IPS-NIHi7 (cell line): ENCODE data around the gene PTCSC3.
"Not testable (repeated sequence)": the region's sequence is repeated elsewhere in the genome, so short reads cannot be mapped to it uniquely, and the experiment has no call there.

Experiments
- DNase-seq: peaks from one replicate; pipeline ENCODE4 v3.0.0; 2012; ENCODE audit warnings: mixed read lengths; ENCODE audit errors: extremely low spot score

The PTCSC3 gene

GRCh38 chr14:36174767-36175424 is 1.6 kb downstream of the PTCSC3 start:
- DNase-seq = no peak

DNA sequence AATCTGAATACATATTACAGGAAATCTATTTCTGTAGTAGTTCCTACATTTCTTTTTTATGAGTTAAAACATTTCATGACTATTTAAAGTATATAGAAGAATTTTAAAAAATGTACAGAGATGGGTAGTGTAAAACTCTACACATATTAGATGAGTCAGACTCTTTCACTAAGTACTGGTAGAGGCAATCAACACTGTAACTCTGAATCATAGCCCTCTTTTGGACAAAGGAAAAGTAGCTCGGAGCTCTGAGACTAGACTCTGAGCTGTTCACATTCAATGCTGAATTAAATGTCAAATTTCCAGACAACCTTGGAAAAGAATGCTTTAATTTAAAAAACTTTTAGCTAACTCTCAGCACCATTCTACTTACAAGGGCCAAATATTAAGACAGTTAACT is 3.4 kb downstream of the PTCSC3 start:
- DNase-seq = no peak

DNA sequence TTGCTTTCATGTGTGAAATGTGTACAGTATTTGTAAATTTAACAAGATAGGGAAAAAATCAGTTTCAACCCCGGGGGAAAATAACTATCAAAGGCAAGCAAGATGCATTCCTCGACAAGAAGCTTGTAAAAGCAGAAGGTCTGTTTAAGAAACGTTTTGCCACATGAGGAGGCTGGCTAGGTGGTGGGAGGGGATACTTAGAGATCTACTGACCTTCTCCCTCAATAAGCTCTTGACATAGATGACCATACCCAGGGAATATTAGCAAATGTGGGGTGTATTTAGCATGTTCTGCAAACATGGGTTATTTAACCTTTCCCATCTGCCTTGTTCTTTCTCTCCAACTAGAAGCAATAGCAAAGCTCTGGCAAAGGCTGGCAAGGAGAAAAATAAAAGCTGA is 4.9 kb downstream of the PTCSC3 start:
- DNase-seq = no peak

DNA sequence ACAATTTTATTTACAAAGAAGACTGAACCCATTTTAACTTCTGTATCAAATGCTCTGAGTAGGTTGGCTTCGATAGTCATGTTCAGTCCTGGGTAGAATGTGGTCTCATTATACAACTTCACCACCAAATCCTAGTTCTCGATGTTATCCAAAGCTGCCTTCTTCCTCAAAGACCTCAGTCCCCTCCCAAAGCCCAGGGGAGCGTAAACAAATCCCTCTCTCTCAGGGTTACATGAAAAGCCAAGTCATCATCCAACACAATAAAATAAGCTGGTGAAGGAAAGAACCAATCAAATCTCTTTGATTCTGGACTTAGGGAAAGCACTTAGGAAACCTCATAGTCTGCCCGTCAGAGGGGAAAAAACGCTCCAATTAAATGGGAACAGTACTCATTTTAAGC is 9.1 kb downstream of the PTCSC3 start:
- DNase-seq = peak; percentile 12

DNA sequence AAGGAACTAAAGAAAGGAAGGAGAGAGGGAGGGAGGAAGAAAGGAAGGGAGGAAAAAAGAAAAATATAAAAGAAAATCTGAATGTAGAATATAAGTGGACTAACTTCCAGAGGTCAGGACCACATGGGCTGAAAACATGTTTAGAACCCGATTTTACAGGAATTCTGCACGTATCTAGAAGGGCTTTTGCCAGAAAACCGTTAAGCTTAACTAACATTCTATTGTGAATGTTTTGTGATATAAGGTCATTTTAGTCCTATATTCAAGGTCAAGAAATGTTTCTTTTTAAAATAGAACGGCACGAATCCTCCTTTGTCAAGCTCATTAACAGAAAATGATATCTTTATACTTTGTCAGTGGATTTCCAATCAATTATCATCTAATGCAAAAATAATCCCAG is 13.1 kb downstream of the PTCSC3 start:
- no peak for DNase-seq

DNA sequence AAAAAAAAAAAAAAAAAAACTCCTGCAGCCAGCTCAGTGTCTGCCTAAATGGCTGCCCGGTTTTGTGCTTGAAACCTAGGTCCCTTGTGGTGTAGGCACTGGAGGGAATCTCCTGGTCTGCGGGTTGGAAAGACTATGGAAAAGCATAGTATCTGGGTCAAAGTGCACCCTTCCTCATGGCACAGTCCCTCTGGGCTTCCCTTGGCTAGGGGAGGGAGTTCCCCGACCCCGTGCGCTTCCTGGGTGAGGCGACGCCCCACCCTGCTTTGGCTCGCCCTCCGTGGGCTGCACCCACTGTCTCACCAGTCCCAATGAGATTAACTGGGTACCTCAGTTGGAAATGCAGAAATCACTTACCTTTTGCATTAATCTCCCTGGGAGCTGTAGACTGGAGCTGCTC is 14.3 kb downstream of the PTCSC3 start:
- DNase-seq = no peak

DNA sequence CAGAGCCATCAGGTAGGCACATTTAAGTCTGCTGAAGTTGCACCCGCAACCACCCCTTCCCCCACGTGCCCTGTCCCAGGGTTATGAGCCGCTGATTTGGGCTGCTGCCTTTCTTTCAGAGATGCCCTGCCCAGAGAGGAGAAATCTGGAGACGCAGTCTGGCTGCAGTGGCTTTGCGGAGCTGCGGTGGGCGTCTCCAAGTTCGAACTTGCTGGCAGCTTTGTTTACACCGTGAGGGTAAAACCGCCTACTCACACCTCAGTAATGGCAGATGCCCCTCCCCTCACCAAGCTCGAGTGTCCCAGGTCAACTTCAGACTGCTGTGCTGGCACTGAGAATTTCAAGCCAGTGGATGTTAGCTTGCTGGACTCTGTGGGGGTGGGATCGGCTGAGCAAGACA is 14.7 kb downstream of the PTCSC3 start:
- peak; percentile 23 for DNase-seq

DNA sequence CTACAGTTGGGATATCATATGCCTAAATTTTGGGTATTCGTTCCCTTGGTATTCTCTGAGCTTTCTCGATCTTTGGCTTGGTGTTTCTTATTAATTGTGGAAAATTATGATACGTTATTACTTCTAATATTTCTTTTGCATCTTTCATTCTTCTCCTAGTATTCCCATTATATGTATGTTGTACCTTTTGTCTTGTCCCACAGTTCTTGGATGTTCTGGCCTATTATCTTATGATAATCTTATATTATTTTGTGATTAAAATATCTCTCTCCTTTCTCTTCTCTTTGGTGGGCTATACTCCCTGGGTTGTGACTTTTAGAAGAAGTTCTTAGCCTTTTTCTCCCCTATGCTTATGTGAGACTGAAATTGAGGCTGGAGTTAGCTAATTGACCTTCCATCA is 25.2 kb downstream of the PTCSC3 start:
- DNase-seq = no peak

DNA sequence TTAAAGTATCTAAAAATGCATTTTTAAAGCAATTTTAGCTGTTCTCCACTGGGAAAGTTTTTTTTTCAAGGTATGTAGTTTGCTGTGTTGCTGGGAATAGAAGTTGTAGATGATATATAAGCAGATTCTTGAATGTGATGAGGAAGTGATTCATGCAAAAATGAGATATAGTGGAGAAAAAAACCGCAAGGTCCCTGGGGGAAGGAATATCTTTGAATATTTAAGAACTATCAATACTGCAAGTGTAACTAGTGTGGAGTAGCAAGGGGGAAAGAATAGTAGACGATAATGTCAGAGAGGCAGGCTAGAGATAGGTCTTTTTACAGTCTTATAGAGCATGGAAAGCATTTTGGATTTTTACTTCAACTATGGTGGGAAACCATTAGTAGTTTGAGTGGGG is 42.5 kb downstream of the PTCSC3 start:
- DNase-seq = no peak

GRCh38 chr14:36132826-36133225 is 43.7 kb downstream of the PTCSC3 start:
- no peak for DNase-seq

- DNase-seq = no peak
Measured at GRCh38 chr14:36130186-36130585, 46.3 kb downstream of the PTCSC3 start.

DNA sequence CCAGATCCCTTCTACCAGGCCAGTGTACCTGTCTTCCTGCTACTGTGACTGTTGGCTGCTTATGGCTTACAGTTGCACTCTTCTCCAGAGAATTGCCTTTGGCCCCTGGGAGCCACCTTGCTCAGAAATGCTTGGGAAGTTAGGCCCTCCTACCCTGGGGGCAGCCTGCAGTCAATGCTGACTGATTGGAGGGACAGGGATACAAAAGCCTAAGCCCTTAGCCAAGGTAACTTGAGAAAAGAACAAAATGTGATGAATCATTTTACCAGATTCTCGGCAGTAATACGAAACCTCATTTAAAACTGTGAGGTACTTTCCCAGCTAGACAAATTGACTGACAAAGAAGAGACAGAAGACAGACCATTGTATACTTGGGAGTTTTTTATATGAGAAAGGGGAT is 47.3 kb downstream of the PTCSC3 start:
- DNase-seq = peak; percentile 58

- no peak for DNase-seq
Measured at GRCh38 chr14:36113341-36113740, 63.2 kb downstream of the PTCSC3 start.

DNA sequence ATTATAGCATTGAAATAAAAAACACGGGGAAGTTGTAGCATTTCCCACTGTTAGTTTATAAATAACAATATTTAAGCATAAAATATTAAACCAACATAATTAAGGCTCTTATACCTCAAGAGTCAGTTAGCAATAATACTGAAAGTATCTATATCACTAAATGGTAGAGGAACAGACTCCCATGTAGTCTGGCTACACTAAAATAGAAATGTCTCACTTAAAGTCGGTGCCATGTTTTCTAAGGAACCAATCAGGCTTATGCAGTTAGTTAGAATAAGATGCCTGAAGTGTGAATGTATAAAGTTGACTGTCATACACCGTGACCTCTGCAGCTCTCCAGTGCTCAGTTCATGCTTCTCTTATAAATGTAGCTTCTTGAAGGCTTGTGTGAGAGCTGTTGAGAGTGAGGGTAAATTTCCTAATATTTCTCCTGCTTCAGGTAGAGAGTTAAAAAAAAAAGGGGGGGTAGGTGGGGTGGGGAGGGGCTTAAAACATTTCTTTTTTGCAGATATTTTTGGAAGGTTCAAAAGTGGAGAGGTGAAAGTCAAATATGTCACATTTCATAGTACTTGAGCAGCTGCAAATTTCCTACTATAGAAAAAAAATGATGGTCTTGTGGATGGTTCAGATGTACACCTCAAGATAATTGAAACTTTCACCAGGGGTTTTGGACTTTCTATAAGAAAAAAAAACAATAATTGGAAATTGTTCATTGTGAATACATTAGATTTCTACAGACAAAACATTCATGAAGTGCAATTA is 64.5 kb downstream of the PTCSC3 start:
- no peak for DNase-seq

- DNase-seq = peak; percentile 76
Measured at GRCh38 chr14:36105401-36105800, 71.1 kb downstream of the PTCSC3 start.

DNA sequence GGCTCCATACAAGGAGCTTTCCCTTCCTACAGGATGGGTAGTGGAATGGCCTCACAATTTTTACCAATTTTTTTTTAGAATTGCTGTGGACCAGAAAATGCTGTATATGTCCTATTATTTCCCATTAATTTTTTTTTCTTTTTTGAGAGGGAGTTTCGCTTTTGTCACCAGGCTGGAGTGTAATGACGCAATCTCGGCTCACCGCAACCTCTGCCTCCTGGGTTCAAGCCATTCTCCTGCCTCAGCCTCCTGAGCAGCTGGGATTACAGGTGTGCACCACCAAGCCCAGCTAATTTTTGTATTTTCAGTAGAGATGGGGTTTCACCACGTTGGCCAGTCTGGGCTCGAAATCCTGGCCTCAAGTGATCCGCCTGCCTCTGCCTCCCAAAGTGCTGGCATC is 72.3 kb downstream of the PTCSC3 start:
- DNase-seq = not testable (repeated sequence)

GRCh38 chr14:36099619-36100018 is 76.9 kb downstream of the PTCSC3 start:
- DNase-seq = no peak

- DNase-seq = no peak
Measured at GRCh38 chr14:36097356-36097755, 79.2 kb downstream of the PTCSC3 start.

- no peak for DNase-seq
Measured at GRCh38 chr14:36096090-36096489, 80.4 kb downstream of the PTCSC3 start.

DNA sequence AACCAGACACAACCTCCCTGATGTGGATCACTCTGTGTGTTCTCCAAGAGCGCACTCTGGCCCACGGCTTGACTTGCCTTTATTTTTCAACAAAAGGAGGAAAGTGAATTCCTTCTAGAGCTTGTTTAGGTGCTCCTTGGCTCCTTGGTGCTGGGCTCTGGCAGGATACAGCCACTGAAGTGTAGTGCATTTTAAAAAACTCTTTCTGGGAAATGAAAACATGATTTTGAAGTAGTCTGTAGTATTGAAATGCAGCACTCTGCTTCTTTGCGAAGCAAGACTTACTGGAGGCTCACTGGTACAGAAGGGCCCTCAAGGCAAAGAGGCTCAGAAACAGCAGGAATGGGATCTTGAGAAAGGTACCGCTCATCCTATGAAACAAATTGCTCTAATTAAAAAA is 81.6 kb downstream of the PTCSC3 start:
- no peak for DNase-seq

DNA sequence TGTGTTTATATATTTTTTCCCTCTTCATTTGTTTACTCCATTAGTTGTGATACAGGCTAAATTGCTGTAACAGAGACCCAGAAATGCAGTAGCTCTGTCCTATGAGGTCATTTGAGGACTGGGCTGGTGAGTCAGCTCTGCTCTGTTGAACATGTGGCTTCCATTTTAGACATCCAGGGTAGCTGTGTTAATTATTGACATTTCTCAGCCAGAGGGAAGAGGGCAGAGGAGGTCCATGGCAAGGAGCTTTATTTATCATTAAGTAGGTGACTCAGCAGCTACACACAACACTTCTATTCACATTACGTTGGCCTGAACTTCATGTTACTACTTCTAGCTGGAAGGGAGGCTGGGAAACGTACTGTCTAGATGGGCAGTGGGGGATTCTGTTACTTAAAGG is 85.4 kb downstream of the PTCSC3 start:
- peak; percentile 23 for DNase-seq

DNA sequence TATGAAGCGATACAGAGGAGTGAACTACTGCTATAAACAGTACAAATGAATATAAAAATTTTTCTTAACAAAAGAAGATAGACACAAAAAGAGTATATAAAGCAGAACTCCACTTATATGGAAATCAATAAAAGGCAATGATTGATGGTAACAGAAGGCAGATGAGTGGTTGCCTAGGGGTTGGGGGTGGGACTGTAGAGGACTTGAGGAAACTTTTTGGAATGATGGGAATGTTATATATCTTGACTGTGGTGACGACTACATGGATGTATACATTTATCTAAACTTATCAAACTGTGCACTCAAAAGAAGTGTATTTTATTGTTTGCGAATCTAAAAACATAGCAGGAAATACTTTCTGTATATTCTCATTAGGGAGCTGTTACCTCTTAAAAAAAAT is 89.1 kb downstream of the PTCSC3 start:
- DNase-seq = no peak

DNA sequence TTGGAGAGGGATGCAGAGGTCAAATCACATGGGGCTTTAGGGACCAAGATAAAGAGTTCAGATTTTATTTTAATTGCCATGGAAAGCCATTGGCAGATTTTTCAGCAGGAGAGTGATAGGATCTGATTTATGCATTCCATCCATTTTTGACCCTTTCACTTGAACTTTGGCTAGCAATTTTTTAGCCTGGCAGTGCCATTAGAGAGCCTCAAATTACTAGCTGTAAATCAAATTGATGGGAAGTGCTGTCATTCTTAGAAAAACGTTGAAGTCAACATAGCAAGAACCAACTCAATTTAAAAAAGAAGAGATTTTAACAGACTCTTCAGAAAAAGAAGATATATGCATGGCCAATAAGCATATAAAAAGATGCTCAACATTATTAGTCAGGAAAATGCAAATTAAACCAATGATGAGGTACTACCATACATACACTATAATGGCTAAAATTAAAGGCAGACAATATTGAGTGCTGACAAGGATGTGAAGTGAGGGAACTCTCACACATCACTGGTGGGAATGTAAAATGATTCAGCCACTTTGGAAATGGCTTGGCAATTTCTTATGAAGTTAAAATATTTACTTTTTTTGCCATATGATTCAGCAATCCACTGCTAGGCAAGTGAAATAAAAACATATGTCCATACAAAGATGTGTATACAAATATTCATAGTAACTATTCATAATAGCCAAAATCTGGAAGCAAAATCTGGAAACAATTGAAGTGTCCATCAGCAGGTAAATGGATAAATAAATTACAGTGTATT is 89.7 kb downstream of the PTCSC3 start:
- DNase-seq = no peak
